ENCODE results near the gene PAIP2.

GRCh38 chr5:139389701-139390638 is 48.3 kb downstream of the PAIP2 start, which contains the start of gene MZB1:
- TF ChIP-seq EP300 (IDR thresholded peaks at IDR 0.05) (no peak), POLR2A (IDR thresholded peaks at IDR 0.05) (no peak), CTCF (IDR thresholded peaks at IDR 0.05) (no peak)
